CD4-positive, alpha-beta T cell (primary cell): ENCODE data around the gene FXYD4. TPM values are rescaled to one million over a fixed set of nuclear protein-coding genes. Genes with fewer than 3 reads are reported as not detected.
A peak's percentile ranks its signal among the peaks of the same experiment; 100 is the strongest.

ENCODE experiments used
- ATAC-seq: fragments of 200-7000 bp; cut with Tn5 transposase; one replicate; pipeline ENCODE4 v1.10.0; 2022; ENCODE audit warnings: mild to moderate bottlenecking; ENCODE audit not compliant: poor library complexity
- CTCF ChIA-PET: fragments of 350-600 bp; sonication (Branson Sonifier 250); formaldehyde crosslinking; loops from one replicate; lab custom pipeline; 2021; ENCODE audit warnings: antibody characterized with exemption, inconsistent platforms; lab: Charles Lee
- POLR2A ChIA-PET: fragments of 350-600 bp; sonication (Branson Sonifier 250); formaldehyde crosslinking; loops from one replicate; lab custom pipeline; 2021; ENCODE audit warnings: antibody characterized with exemption, inconsistent platforms; lab: Charles Lee
- DNase-seq, 14 experiments: peaks; one replicate each; pipeline ENCODE4 v3.0.0-alpha.2; 2013 to 2020; ENCODE audit warnings: mixed read lengths in 2 of 14
- H3K27ac ChIP-seq, 2 donors: one replicate each; pipeline versions ENCODE4 v1.5.1 to v1.7.0; 2013; ENCODE audit warnings: low read length in 2 of 2, low read depth in 1 of 2, mild to moderate bottlenecking in 1 of 2
- H3K27me3 ChIP-seq, 2 experiments: 1 replicate in 1 of 2; 2 replicates in 1 of 2; pipeline versions ENCODE4 v1.6.1 to v1.7.0; 2013; ENCODE audit warnings: low read length in 2 of 2, control low read depth in 1 of 2, mild to moderate bottlenecking in 1 of 2, moderate library complexity in 1 of 2; ENCODE audit not compliant: insufficient read depth in 2 of 2, control insufficient read depth in 1 of 2
- H3K36me3 ChIP-seq: one replicate; pipeline ENCODE4 v1.6.1; 2013; ENCODE audit warnings: low read length, control low read depth; ENCODE audit not compliant: insufficient read depth
- H3K4me1 ChIP-seq: one replicate; pipeline ENCODE4 v1.6.1; 2013; ENCODE audit warnings: low read length, control low read depth; ENCODE audit not compliant: insufficient read depth
- H3K4me3 ChIP-seq: one replicate; pipeline ENCODE4 v1.5.1; 2013; ENCODE audit warnings: mild to moderate bottlenecking, low read length, moderate library complexity
- H3K9me3 ChIP-seq, 2 experiments: 1 replicate in 1 of 2; 2 replicates in 1 of 2; pipeline versions ENCODE4 v1.6.1 to v1.7.0; 2013; ENCODE audit warnings: low read length in 2 of 2, mild to moderate bottlenecking in 2 of 2, control low read depth in 1 of 2, moderate library complexity in 1 of 2; ENCODE audit not compliant: control insufficient read depth in 1 of 2, insufficient read depth in 1 of 2
- H3K27ac Mint-ChIP-seq: one replicate; pipeline ENCODE4 v1.8.0; 2020; ENCODE audit warnings: mixed read lengths
- H3K27me3 Mint-ChIP-seq: one replicate; pipeline ENCODE4 v1.8.0; 2021; ENCODE audit warnings: mixed read lengths
- H3K36me3 Mint-ChIP-seq: one replicate; pipeline ENCODE4 v1.8.0; 2021; ENCODE audit warnings: low read depth, mixed read lengths
- H3K4me1 Mint-ChIP-seq: one replicate; pipeline ENCODE4 v1.8.0; 2021; ENCODE audit warnings: low read depth, mixed read lengths
- H3K4me3 Mint-ChIP-seq: one replicate; pipeline ENCODE4 v1.8.0; 2020; ENCODE audit warnings: mild to moderate bottlenecking, mixed read lengths
- H3K9me3 Mint-ChIP-seq: one replicate; pipeline ENCODE4 v1.8.0; 2020; ENCODE audit warnings: mixed read lengths
- CTCF ChIP-seq: fragments of 200-600 bp; IDR thresholded peaks from one replicate; pipeline ENCODE4 v1.8.0; 2022; ENCODE audit warnings: antibody characterized with exemption, mild to moderate bottlenecking
- intact Hi-C, 2 experiments: fragments of 100-400 bp; cut with DNase I in 1 of 2; cut with micrococcal nuclease in 1 of 2; formaldehyde crosslinking; loops; one replicate each; pipeline versions ENCODE4 v1.15.1 to v1.9.0; 2023 to 2025; cut with DNase I, micrococcal nuclease
- total RNA-seq, 174 experiments: library from RNA in 2 of 174; stranded (reverse) in 2 of 174; gene quantifications; one replicate each; pipeline ENCODE4 v1.2.3 and lab custom pipeline; 2021 to 2026

Gene FXYD4
- total RNA-seq, 2 experiments from 2014 or later, result not detected

GRCh38 chr10:43408710-43409384 lies 37.4 kb downstream of the FXYD4 start, which contains the start of gene HNRNPF:
TSS of gene HNRNPF (minus strand) at chr10:43409186. CDS start at chr10:43387884, 21,302 bp downstream.
- H3K9me3 ChIP-seq, result no peaks in the 10 kb centered on the region
- no peaks in the 10 kb centered on the region for H3K27me3 ChIP-seq
- ATAC-seq (peak; percentile 71), DNase-seq (peak; percentile 88 to 98 (median 92))
- H3K36me3 ChIP-seq, result peaks cover 3% of the 10 kb centered on the region
- H3K27ac ChIP-seq, result peak within 1 kb of the TSS; percentile 98
- no peaks in the 10 kb centered on the region for H3K9me3 Mint-ChIP-seq
- ChIA-PET CTCF (interaction anchor here (0.6 to 1.7 kb wide), 5 partner anchors 11 to 111 kb away, joined by 3 to 7 read pairs (median 4); partner anchors contain the start of gene ZNF487), POLR2A (interaction anchor here (0.6 to 3.9 kb wide), 23 partner anchors 8 to 771 kb away, joined by 3 to 56 read pairs (median 7); partner anchors contain the start of genes CSGALNACT2 and ZNF487)
- H3K27ac Mint-ChIP-seq, result peak within 1 kb of the TSS; percentile 93
- H3K4me1 Mint-ChIP-seq, result peaks cover 36% of the 10 kb centered on the region
- intact Hi-C loops, result loop anchor here (1.0 kb wide), 3 partner anchors 10 to 27 kb away; no protein-coding TSS in a partner anchor
- H3K4me3 ChIP-seq, result peak within 1 kb of the TSS; percentile 80
- peaks cover 45% of the 10 kb centered on the region for H3K4me1 ChIP-seq
- TF ChIP-seq CTCF, result no peak
- peak within 1 kb of the TSS; percentile 98 for H3K4me3 Mint-ChIP-seq
- H3K27me3 Mint-ChIP-seq, result no peaks in the 10 kb centered on the region
- H3K36me3 Mint-ChIP-seq, result peaks cover 46% of the 10 kb centered on the region

GRCh38 chr10:43409385-43410109 lies 38.1 kb downstream of the FXYD4 start:
- Mint-ChIP-seq H3K27me3 (no peaks in the 10 kb centered on the region), H3K36me3 (peaks cover 39% of the 10 kb centered on the region), H3K4me1 (peaks cover 31% of the 10 kb centered on the region), H3K4me3 (peak overlapping the region; percentile 98), H3K9me3 (no peaks in the 10 kb centered on the region), H3K27ac (peak overlapping the region; percentile 93)
- ChIA-PET POLR2A (interaction anchor here (0.6 to 3.0 kb wide), 20 partner anchors 9 to 772 kb away, joined by 3 to 56 read pairs (median 5); partner anchors contain the start of genes CSGALNACT2 and ZNF487), CTCF (interaction anchor here (0.7 to 1.7 kb wide), 4 partner anchors 11 to 27 kb away, joined by 3 to 7 read pairs (median 3); partner anchors contain the start of gene ZNF487)
- H3K9me3 ChIP-seq, result no peaks in the 10 kb centered on the region
- no peaks in the 10 kb centered on the region for H3K36me3 ChIP-seq
- peaks cover 38% of the 10 kb centered on the region for H3K4me1 ChIP-seq
- intact Hi-C loops, result loop anchor here (1.0 kb wide), 3 partner anchors 10 to 27 kb away; no protein-coding TSS in a partner anchor
- H3K4me3 ChIP-seq, result peak overlapping the region; percentile 80
- peak; percentile 5 for ATAC-seq
- TF ChIP-seq CTCF, result no peak
- H3K27me3 ChIP-seq, result no peaks in the 10 kb centered on the region
- H3K27ac ChIP-seq, result peak overlapping the region; percentile 98
- peak; percentile 47 to 86 (median 68) for DNase-seq

- H3K27ac Mint-ChIP-seq, result peak overlapping the region; percentile 93
- ChIA-PET CTCF (interaction anchor here (1.2 to 1.7 kb wide), 2 partner anchors 17 to 24 kb away, joined by 3 to 7 read pairs; no protein-coding TSS in a partner anchor), POLR2A (interaction anchor here (0.9 to 3.0 kb wide), 11 partner anchors 9 to 272 kb away, joined by 3 to 56 read pairs (median 11); partner anchors contain the start of genes CSGALNACT2 and ZNF487)
- Histone ChIP-seq H3K27ac (peak overlapping the region; percentile 98), H3K4me1 (peaks cover 35% of the 10 kb centered on the region), H3K4me3 (peak overlapping the region; percentile 80), H3K27me3 (no peaks in the 10 kb centered on the region), H3K36me3 (no peaks in the 10 kb centered on the region), H3K9me3 (no peaks in the 10 kb centered on the region)
- H3K27me3 Mint-ChIP-seq, result no peaks in the 10 kb centered on the region
- TF ChIP-seq CTCF, result no peak
- ATAC-seq, result no peak
- H3K9me3 Mint-ChIP-seq, result no peaks in the 10 kb centered on the region
- peaks cover 35% of the 10 kb centered on the region for H3K36me3 Mint-ChIP-seq
- peaks cover 23% of the 10 kb centered on the region for H3K4me1 Mint-ChIP-seq
- no peak for DNase-seq
- peak overlapping the region; percentile 98 for H3K4me3 Mint-ChIP-seq
- intact Hi-C loops, result no loop called here
Measured at GRCh38 chr10:43410345-43410744, 38.9 kb downstream of the FXYD4 start.
